GM21447 (cell line): ENCODE data around the gene CABLES1.

Source experiments
- ATAC-seq: cut with Tn5 transposase; IDR thresholded peaks from one replicate; pipeline ENCODE4 v1.9.1; 2021; ENCODE audit not compliant: unreplicated experiment

CABLES1 gene

DNA sequence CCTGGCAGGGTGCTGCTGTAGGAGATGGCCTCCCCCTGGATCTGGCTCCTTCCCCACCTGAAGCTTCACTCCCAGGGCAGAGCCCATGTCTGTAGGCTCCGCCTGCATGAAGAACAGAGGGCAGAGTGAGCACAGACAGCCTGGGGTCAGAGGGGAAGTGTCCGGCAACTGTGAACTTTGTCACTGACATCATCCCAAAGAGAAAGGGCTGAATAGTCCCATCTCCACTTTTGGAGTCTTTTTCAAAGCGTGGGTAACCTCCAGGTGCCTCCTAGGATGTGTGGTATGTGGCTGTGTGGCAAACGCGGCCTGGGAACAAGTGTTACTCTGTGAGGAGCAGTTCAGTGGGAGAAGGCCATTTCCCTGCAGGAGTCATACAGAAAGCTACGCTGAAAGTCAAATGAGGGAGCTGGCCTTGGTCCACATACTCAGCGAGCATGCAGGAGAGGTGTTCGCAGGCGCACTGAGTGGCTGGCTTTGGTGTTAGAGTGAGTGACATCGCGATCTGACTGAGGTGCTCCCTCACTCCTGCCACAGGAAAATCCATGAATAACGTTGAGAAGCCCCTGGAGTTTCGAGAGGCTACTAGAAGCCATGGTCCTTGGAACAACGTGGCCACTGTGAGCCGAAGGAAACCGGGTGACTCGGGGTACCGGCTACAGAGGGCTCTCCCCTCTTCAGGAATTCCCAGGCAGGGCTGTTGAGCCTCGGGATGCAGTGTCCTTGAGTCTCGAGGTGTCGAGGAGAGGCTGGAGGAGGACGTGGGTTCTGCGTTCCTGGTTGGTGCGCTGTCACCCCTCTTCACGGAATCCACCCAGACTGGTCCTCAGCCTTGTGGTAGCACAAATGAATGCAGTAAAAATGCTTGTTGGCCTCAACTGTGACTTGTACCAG lies 54.7 kb downstream of the CABLES1 start:
- ATAC-seq: no peak

DNA sequence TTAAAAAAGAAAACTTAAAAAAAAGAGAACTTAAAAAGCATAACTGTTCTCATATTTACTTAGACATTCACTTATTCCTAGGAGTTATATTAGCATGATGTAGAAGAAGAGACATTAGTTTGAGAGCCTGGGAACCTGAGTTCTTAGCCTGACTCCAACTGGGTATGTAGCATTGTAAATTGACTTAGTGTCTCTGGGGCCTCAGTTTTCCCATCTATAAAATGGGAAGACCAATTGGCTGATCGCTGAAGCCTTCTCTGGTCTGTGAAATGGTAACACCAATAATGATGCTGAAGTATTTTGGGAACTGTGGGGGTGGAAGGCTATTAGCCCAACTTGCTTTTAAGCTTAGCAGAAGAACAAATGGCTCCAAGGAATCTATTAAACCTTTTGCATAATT lies 55.9 kb downstream of the CABLES1 start:
- no peak for ATAC-seq

DNA sequence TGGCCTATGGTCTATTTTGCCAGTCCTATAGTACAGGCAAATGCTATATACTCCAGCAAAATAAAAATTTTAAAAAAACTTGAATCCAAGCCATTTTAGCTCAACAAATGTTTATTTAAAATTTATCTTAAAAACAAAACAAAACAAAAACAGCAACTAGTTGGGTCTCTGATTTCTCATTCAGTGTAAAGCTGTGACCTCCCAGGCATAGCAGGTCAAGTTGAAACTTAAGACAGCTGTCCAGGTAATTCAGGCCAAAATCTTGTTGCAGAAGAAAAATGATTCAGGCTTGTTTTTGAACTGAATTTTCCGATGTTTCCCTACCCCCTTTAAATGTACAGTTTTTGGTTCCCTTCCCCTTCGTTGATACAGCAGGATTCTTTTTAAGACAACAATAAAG lies 58.5 kb downstream of the CABLES1 start:
- ATAC-seq: no peak

DNA sequence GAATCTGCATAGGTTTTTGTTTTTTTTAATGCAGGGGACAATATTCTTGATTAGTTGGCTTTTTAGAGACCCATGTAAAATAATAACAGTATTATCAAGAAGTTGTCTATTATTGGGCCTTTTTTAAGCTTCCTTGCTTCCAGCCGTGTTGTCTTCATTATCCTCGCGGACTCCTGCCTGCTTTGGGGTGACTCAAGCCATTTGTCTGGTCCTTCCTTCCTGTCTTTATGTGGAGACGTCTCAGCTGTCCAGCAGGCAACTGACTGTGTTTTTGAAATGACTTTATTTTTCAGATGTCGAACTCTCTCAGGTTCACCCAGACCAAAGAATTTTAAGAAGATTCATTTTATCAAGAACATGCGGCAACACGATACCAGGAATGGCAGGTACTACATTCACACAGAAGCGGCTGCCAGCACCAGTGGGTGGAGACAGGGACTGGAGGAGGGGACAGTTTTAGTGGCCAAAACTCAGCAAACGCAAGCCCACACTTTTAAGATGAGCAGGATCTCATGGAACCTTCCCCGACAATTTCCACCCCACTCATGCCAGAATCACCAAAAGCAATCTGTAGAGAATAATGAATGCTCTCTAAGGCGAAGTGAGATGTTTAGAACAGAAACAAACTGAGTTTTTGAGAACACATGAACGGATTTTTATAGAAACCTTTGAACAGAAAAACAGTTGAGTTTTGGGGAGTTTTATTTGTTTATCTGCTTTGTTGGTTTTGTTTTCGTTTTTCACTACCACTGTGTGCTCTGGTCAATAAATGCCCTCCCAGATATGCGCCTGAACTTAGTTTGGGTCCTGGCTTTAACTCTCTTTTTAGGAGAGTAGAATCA lies 59.1 kb downstream of the CABLES1 start:
- ATAC-seq: no peak

DNA sequence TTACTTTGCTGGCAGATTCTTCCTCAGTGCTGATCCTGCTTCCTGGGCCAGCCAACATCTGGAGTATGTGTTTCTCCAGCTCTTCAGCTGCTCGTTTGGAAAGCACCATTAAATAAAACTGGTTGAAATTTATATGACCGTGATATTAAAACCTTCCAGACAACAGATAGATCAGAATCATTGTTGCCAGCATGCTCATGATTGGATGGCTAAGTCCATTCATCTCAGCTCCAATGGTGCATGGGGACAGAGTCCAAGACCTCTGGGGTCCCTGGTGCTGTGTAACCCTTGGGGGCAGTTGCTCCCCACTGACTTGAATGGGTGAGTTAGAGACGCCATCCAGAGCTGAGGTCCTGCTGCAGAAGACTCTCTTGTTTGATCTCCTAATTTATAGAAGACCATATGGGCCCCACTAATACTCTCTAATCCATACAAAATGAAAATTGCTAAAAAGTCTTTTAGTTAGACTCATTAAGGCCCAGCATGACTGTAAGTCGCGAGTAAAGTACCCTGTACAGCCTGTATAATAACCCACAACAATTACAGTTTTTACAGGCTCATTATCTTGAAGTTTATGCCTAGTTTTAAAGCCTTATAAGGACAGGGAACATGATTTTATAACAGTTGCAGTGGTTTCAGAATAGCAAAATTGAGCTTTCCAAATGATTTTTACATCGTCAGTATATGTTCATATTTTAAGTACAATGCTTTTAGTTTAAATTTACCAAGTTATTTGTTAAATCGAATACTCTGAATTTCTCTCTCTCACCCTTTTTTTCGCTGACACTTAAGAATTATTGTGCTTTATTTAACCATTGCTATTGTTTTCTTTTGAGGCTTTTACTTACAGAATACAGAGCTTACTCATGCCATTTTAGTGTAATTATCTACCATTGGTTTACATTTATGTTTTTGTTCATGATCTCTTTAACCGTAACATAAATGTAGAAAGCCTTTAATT lies 60.0 kb downstream of the CABLES1 start:
- ATAC-seq: no peak

DNA sequence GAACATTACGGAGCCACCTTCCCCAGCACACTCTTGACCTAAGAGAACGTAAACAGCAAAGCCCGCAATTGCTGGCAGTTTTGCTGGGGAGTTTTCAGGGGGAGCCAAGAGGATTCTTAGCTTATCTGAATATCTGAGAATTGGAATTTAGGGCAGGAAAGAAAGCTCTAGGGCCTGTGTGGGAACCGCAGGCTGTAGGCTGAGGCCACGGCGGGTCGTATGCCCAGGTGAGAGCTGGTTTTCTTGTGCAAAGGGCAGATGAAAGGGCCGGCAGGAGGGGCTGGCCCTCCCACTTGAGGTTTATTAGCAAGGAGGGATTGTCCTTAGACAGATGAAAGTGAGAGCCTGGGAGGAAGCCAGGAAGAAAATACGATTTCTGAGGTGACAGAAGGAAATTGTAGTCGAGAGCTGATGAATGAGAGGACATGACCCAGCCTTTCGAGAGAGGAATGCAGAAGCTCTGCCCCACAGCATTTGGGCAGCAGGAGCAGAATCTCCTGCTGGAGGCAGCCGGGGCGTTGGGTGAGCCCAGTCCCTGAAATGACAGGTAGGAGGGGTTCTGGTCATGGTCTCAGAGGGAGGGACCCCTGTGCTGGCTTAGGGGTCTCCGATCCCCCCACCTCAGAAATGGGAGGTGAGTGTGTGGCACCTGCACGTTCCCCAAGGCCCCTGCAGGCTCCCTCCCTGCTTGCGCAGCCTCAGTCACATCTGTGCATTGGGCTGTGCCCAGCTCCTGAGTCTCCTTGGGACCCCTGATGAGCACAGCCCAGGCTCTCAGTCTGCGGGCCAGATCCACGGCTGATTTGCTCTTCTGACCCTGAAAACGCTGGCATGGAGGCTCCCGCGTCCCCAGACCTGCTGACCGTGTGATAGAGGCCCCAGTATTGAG lies 61.1 kb downstream of the CABLES1 start:
- no peak for ATAC-seq

DNA sequence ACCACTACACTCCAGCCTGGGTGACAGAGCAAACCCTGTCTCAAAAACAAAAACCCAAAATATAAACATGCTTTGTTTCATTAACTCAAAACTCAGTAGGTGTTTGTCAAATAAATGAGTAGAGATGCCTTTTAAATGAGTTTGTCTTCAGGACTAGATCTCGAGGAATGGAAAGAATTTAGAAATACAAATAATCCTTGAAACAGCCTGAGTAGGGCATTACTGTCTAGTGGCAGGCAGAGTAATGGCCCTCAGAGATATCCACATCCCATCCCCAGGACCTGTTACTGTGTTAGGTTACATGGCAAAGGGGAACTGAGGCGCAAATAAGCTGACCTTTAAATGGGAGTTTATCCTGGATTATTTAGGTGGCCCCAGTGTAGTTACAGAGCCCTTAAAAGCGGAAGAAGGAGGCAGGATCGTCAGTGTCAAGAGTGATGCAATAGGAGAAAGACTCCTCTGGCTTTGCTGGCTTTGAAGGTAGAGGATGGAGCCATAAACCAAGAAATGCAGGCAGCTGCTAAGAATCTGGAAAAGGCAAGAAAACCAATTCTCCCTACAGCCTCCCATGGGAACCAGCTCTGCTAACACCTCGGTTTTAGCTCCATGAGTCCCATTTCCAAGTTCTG lies 63.0 kb downstream of the CABLES1 start:
- no peak for ATAC-seq

DNA sequence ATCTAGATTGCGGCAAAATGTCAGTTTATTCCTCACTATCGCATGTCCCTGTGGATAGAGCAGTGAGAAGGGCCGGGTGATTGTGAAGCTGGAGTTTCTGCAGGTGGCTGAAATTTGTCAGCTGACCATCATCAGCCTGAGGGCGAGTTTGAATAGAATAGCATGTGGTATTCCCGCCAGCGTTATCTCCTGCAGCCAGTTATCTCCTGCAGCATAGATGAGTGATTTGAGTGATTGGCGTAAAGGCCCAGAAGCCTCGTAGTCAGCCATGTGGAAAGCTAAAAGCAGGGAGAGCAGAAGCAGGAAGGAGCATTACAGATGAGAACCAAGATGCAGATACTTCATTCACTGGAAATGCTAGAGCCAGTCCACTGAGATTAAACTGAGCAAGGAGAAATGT lies 65.5 kb downstream of the CABLES1 start:
- ATAC-seq: no peak

DNA sequence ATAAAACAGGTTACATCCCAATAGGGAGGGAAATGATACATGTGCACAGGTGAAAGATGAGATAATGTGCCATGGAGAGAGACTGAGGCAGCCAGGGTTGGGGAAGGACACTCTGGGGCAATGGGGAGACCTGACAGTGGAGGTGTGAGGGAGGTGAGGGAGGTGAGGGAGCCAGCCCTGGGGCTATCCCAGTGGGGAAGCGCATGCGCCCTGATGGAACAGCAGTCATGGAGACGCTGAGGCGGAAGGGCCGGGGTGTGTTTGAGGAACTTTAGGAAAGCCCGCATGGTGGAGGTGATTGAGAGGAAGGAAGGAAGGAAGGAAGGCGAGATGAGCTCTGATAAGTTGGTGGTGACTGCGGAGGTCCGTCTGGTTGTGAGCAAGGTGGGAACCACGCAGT lies 66.5 kb downstream of the CABLES1 start:
- ATAC-seq: no peak

DNA sequence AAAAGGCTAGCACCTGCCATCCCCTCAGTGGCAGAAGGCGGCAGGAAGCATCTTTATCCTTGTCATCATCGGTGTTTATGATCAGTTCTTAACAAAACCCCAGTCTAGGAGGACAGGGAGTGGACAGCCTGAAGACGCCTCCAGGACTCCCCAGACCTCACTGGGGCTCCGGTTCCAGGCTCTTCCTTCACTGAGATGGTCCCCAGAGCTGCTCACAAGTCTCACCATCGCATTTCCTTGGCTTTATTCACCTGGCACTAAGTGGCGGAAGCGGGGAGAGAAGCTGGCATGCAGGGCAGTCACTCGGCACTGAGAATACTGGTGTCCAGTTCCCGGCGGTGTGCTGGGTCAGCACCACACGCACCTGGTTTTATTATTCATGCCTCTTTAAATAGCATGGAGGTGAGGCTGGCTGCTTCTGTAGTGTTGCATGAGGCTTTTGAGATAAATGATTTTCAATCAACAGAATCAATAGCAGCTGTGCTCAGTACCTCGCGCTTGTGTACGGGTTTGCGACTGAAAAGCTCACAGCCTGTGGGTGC lies 68.7 kb downstream of the CABLES1 start:
- ATAC-seq: no peak

DNA sequence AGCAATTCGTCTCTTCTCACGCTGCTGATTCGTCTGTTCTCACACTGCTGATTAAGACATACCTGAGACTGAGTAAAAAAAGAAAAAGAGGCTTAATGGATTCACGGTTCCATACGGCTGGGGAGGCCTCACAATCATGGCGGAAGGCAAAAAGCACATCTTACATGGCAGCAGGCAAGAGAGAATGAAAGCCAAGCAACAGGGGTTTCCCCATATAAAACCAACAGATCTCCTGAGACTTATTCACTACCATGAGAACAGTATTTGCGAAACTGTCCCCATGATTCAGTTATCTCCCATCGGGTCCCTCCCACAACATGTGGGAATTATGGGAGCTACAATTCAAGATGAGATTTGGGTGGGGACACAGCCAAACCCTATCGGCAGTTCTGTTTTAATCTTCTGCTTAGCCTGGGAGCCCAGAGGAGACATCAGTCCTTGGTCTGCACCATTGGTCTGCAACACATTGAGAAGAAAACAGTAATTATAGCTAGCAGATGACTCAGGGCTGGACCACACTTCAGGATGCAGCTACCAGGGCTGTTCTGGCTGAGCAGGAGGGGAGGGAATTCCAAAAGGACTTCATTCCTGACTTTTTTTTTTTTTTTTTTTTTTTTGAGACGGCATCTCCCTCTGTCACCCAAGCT lies 69.4 kb downstream of the CABLES1 start:
- ATAC-seq: no peak

DNA sequence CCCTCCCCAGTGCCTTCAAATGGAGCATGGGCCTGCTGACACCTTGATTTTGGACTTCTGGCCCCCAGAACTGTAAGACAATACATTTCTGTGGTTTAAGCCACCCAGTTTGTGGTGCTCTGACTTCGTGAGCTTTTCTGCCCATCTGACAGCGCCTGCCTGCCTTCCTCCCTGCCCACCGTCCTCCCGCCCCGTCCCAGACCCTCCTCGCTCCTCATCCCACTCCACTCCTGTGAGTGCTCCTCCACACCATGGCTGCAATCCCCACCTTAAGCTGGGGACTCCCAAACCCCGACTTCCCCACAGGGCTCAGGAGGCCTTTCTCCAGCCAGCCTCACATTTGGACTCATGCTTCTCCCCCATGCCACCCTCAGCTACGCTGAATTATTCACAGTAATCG lies 70.7 kb downstream of the CABLES1 start:
- no peak for ATAC-seq

DNA sequence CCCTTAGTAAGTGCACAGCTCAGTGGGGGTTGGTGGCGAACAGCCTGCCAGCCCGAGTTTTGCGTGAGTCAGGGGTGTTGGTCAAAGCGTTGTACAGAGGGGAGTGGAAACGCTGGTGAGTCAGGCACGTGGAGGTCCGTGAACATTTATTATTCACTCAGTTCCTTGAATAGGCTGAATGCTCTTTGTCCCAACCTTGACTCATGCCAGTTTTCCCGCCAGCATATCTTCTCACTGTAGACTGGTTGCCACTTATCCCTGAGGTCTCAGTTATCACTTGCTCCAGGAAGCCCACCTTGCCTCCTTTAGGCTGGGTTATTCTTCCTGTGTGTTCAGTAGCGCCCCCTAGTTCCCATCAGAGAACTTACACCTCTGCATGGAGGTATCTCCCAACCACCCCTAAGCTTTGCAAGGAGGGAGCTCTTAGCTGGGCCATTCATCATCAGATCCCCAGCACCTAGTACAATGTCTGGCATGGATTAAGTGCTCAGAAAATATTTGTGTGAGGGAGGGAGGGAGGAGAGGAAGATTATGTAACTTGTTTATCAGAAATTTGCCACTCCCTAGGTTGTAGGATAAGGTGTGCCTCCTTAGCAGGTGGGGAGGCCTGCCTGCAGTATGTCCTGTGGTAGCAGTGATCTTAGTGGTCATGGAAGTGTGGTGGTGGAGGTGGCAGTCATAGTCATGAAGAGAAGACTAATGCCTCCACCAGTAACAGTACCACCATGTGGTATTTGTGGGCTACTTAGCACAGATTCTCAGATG lies 72.1 kb downstream of the CABLES1 start:
- ATAC-seq: no peak

DNA sequence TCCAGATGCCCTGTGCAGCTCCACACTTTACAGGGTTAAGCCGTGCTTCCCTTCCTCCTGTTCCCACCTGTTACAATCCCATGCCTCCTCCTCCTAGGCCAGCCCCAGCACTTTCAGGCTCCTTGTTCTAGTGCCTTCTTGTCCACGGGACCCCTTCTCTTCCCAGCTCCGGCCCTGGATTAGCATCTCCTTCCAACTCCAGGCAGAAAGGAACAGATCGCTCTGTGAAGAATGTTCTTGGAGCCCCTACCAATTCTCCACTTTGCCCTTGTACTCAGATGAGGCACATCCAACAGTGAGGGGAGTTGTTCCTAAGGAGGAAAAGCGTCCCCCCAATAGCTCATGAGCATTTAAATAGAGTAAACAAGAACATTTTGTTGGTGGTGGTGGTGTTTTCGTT lies 72.7 kb downstream of the CABLES1 start:
- no peak for ATAC-seq

DNA sequence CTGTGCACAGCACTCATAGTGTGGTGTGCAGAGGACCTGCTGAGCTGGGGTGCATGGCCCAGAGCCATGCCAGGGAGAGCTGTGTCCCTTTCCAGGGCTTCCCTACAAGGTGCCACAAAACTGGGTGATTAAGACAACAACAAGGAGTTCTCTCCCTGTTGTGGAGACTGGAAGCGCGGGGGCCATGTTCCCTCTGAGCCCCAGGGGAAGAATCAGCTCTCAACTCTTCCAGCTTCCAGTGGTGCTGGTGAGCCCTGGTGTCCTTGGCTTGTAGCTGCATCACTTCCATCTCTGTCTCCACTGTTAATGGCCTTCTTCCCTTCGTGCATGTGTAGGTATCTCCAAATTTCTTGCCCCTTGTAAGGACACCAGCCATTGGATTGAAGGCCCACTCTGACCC lies 73.3 kb downstream of the CABLES1 start:
- ATAC-seq: no peak

DNA sequence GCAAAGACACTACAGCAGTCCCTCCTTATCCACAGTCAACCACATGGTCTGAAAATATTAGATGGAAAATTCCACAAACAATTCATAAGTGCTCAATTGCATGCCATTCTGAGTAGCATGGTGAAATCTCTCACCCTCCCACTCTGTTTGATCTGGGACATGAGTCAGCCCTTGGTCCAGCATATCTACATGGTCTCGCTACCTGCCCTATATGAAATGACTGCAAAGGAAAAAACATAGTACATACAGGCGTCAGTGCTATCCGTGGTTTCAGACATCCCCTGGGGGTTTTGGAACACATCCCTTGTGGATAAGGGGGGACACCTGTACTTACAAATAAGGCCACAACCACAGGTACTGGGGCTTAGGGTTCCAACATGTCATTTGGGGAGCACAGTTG lies 73.7 kb downstream of the CABLES1 start:
- no peak for ATAC-seq

DNA sequence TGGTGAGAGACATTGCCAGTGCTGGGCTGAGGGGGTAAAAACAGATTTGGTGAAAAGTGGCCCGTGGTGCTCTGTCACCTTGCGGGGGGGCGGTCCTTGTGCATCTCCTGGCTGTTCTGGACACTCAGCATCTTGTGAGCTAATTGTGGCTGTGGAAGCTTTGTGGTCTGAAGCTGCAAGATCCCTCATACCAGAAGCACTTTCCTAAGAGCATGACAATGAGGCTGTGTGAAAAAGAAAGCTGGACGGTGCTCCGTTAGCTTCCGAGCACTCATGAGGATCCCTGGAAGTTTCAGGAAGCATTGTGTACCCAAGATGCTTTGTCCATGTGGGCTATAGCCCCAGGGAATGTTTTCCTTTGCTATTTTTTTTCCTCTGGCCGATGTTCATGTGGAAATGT lies 74.5 kb downstream of the CABLES1 start:
- ATAC-seq: no peak

DNA sequence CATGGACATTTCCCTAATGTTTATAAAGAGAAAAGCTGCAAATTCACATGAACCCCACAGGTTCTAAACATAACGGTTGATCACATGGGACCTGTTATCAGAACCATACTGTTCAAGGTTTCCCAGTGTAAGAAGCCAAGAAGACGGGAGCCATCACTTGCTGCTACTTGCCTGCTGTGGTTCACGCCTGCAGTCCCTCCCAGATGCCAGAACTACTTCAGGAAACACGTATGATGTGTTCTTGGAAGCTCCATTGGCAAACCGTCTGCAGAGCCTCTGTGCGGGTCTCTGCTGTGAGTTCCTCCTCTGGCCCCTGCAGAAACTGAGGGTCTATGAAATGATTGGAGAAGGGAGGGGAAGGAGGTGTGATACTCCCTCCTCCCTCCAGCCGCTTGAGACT lies 75.2 kb downstream of the CABLES1 start:
- ATAC-seq: no peak
